Hepatocyte (in vitro differentiated cells): ENCODE results near the gene GPANK1.

Source experiments
- CTCF ChIP-seq: fragments of 200-600 bp; sonication (generic); IDR thresholded peaks from 2 replicates; pipeline ENCODE4 v1.5.1; 2016; ENCODE audit warnings: antibody characterized with exemption, mild to moderate bottlenecking; ENCODE audit not compliant: poor library complexity
- EZH2 ChIP-seq: fragments of 200-600 bp; sonication (generic); IDR thresholded peaks from 2 replicates; pipeline ENCODE4 v1.6.1; 2016; ENCODE audit warnings: antibody characterized with exemption, mild to moderate bottlenecking, borderline replicate concordance
- EZH2phosphoT487 ChIP-seq: fragments of 200-600 bp; sonication (generic); IDR thresholded peaks from one replicate; pipeline ENCODE4 v1.6.1; 2018; ENCODE audit warnings: antibody characterized with exemption, mild to moderate bottlenecking, low read depth, moderate library complexity; ENCODE audit not compliant: unreplicated experiment, severe bottlenecking

GRCh38 chr6:31710523-31711219 lies 45.9 kb upstream of the GPANK1 start:
- TF ChIP-seq EZH2phosphoT487 = no peak
- TF ChIP-seq CTCF = no peak
- no peak for TF ChIP-seq EZH2
